ENCODE measurements around the gene CCDC182.

GRCh38 chr17:57701124-57701523 lies 44.0 kb downstream of the CCDC182 start:
- no peak for TF ChIP-seq CTCF (IDR thresholded peaks at IDR 0.05)
- TF ChIP-seq POLR2A (IDR thresholded peaks at IDR 0.05): no peak
